GM23338 (cell line): ENCODE data around the gene MAGEB10. TPM values are rescaled to one million over a fixed set of nuclear protein-coding genes. Genes with fewer than 3 reads are reported as not detected.
"Not testable (repeated sequence)": the region's sequence is repeated elsewhere in the genome, so short reads cannot be mapped to it uniquely, and the experiment has no call there.

Experiments used
- ATAC-seq: fragments of 200-7000 bp; cut with Tn5 transposase; 3 replicates; pipeline ENCODE4 v1.9.1; 2020
- DNase-seq: peaks from one replicate; pipeline ENCODE4 v3.0.0-alpha.2; 2015; ENCODE audit warnings: low spot score
- H2AFZ ChIP-seq: fragments of 200-600 bp; sonication (generic); 2 replicates; pipeline ENCODE4 v1.8.0; 2016; ENCODE audit warnings: antibody characterized with exemption, mild to moderate bottlenecking, moderate library complexity
- H3F3A ChIP-seq: fragments of 200-600 bp; sonication (generic); replicated peaks from 2 replicates; pipeline ENCODE4 v1.8.0; 2017; ENCODE audit warnings: antibody characterized with exemption, mixed run types, low read depth
- H3K27ac ChIP-seq: fragments of 200-600 bp; sonication (generic); 2 replicates; pipeline ENCODE4 v1.6.1; 2016; ENCODE audit warnings: low read depth
- H3K27me3 ChIP-seq: fragments of 200-600 bp; sonication (generic); 2 replicates; pipeline ENCODE4 v1.8.0; 2016; ENCODE audit warnings: mild to moderate bottlenecking, mixed run types, moderate library complexity; ENCODE audit not compliant: insufficient read depth
- H3K36me3 ChIP-seq: fragments of 200-600 bp; sonication (generic); 2 replicates; pipeline ENCODE4 v1.8.0; 2016; ENCODE audit warnings: mild to moderate bottlenecking; ENCODE audit not compliant: insufficient read depth
- H3K4me1 ChIP-seq: fragments of 200-600 bp; sonication (generic); 2 replicates; pipeline ENCODE4 v1.8.0; 2016; ENCODE audit warnings: mild to moderate bottlenecking, moderate library complexity; ENCODE audit not compliant: insufficient read depth
- H3K4me2 ChIP-seq: fragments of 200-600 bp; sonication (generic); 2 replicates; pipeline ENCODE4 v1.7.1; 2017; ENCODE audit warnings: mixed run types
- H3K4me3 ChIP-seq: fragments of 200-600 bp; sonication (generic); 2 replicates; pipeline ENCODE4 v1.6.1; 2016; ENCODE audit warnings: mixed run types
- H3K79me2 ChIP-seq: fragments of 200-600 bp; sonication (generic); replicated peaks from 2 replicates; pipeline ENCODE4 v1.8.0; 2017; ENCODE audit warnings: mild to moderate bottlenecking; ENCODE audit not compliant: insufficient read depth
- H3K9me2 ChIP-seq: fragments of 200-600 bp; sonication (generic); 2 replicates; pipeline ENCODE4 v1.8.0; 2017; ENCODE audit not compliant: insufficient read depth
- H4K20me1 ChIP-seq: fragments of 200-600 bp; sonication (generic); replicated peaks from 2 replicates; pipeline ENCODE4 v1.8.0; 2017; ENCODE audit warnings: mild to moderate bottlenecking; ENCODE audit not compliant: insufficient read depth
- H3K27ac Mint-ChIP-seq: 2 replicates; pipeline ENCODE4 v1.8.0; 2020; ENCODE audit warnings: inconsistent platforms, mild to moderate bottlenecking, moderate library complexity, mixed read lengths
- H3K27me3 Mint-ChIP-seq: 3 replicates; pipeline ENCODE4 v1.8.0; 2022; ENCODE audit warnings: low read depth, mild to moderate bottlenecking, moderate library complexity, mixed read lengths, inconsistent platforms; ENCODE audit not compliant: insufficient read depth, poor library complexity
- H3K36me3 Mint-ChIP-seq: 3 replicates; pipeline ENCODE4 v1.8.0; 2021; ENCODE audit warnings: low read depth, mild to moderate bottlenecking, inconsistent platforms, moderate library complexity, mixed read lengths
- H3K4me1 Mint-ChIP-seq: 3 replicates; pipeline ENCODE4 v1.8.0; 2020; ENCODE audit warnings: mild to moderate bottlenecking, inconsistent platforms, mixed read lengths
- H3K4me3 Mint-ChIP-seq: 3 replicates; pipeline ENCODE4 v1.8.0; 2021; ENCODE audit warnings: moderate library complexity, mild to moderate bottlenecking, inconsistent platforms, mixed read lengths
- H3K9me3 Mint-ChIP-seq: 3 replicates; pipeline ENCODE4 v1.8.0; 2020; ENCODE audit warnings: moderate library complexity, mild to moderate bottlenecking, inconsistent platforms, mixed read lengths
- CREB1 ChIP-seq: fragments of 250-450 bp; sonication (Bioruptor Pico); IDR thresholded peaks from 2 replicates; pipeline ENCODE4 v1.5.0; 2020; ENCODE audit warnings: low read depth, mild to moderate bottlenecking, moderate library complexity
- EZH2 ChIP-seq: fragments of 200-600 bp; sonication (generic); IDR thresholded peaks from one replicate; pipeline ENCODE4 v1.8.0; 2017; ENCODE audit warnings: antibody characterized with exemption, mild to moderate bottlenecking, low read depth; ENCODE audit not compliant: unreplicated experiment
- EZH2phosphoT487 ChIP-seq: fragments of 200-600 bp; sonication (generic); IDR thresholded peaks from one replicate; pipeline ENCODE4 v1.8.1; 2018; ENCODE audit warnings: antibody characterized with exemption; ENCODE audit not compliant: unreplicated experiment
- JUNB ChIP-seq: IDR thresholded peaks from one replicate; pipeline ENCODE4 v1.6.1; 2016; ENCODE audit warnings: antibody characterized with exemption; ENCODE audit not compliant: unreplicated experiment
- NANOG ChIP-seq: IDR thresholded peaks from 2 replicates; pipeline ENCODE4 v1.6.1; 2016; ENCODE audit warnings: antibody characterized with exemption, borderline replicate concordance
- POLR2AphosphoS5 ChIP-seq: IDR thresholded peaks from 2 replicates; pipeline ENCODE4 v1.6.1; 2016; ENCODE audit warnings: antibody characterized with exemption, low read depth
- STAT1 ChIP-seq: IDR thresholded peaks from one replicate; pipeline ENCODE4 v1.6.1; 2016; ENCODE audit warnings: antibody characterized with exemption; ENCODE audit not compliant: unreplicated experiment
- ZNF114 ChIP-seq: fragments of 250-450 bp; sonication (Bioruptor Pico); IDR thresholded peaks from 2 replicates; pipeline ENCODE4 v1.5.0; 2020; ENCODE audit warnings: mild to moderate bottlenecking, moderate library complexity
- ZNF331 ChIP-seq: fragments of 250-450 bp; sonication (Bioruptor Pico); IDR thresholded peaks from 2 replicates; pipeline ENCODE4 v1.5.0; 2020; ENCODE audit warnings: low read depth, mild to moderate bottlenecking, moderate library complexity
- polyA plus RNA-seq: library from polyadenylated mRNA; unstranded; fragments of >200 nt; fragmentation: Nextera tagmentation; extraction: Ambion mirVana; gene quantifications from 2 replicates; pipeline ENCODE4 v1.2.1, GENCODE V29; 2016
- total RNA-seq: library from RNA; depleted of rRNA; stranded (reverse); fragments of >200 nt; shearing (Covaris generic); gene quantifications from 2 replicates; pipeline ENCODE4 v1.2.3, GENCODE V29; 2014
- TF ChIP-seq, protein P1 (sequence below): fragments of 250-450 bp; sonication (Bioruptor Pico); IDR thresholded peaks from 2 replicates; pipeline ENCODE4 v1.5.0; 2020; ENCODE audit warnings: mild to moderate bottlenecking, moderate library complexity
- TF ChIP-seq, protein P2 (sequence below), 2 experiments: fragments of 200-600 bp in 1 of 2; sonication (generic) in 1 of 2; conservative IDR thresholded peaks; 2 replicates each; pipeline versions ENCODE4 v1.5.1 to v1.6.1; 2016 to 2017; ENCODE audit warnings: antibody characterized with exemption in 2 of 2, low read depth in 2 of 2, mild to moderate bottlenecking in 2 of 2, moderate library complexity in 1 of 2
- TF ChIP-seq, protein P3 (sequence below): IDR thresholded peaks from 2 replicates; pipeline ENCODE4 v1.6.1; 2016; ENCODE audit warnings: antibody characterized with exemption

Gene MAGEB10
- total and polyA plus RNA-seq, 2 experiments from 2014 or later: not detected

DNA sequence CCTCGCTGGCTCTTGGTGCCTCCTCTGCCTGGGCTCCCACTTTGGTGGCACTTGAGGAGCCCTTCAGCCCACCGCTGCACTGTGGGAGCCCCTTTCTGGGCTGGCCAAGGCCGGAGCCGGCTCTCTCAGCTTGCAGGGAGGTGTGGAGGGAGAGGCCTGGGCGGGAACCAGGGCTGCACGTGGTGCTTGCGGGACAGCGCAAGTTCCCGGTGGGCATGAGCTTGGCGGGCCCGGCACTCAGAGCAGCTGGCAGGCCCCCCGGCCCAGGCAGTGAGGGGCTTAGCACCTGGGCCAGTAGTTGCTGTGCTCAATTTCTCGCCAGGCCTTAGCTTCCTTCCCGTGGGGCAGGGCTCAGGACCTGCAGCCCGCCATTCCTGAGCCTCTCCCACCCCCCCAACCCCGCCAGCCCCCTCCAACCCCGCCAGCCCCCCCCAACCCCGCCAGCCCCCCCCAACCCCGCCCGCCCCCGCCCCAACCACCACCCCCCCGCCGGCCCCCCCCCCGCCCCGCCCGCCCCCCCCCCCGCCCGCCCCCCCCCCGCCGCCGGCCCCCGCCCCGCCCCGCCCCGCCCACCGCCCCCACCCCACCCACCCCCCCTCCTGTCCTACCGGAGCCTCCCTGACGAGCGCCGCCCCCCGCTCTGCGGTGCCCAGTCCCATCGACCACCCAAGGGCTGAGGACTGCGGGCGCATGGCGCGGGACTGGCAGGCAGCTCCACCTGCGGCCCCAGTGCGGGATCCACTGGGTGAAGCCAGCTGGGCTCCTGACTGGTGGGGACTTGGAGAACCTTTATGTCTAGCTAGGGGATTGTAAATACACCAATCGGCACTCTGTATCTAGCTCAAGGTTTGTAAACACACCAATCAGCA is 1.4 kb downstream of the MAGEB10 start:
- ATAC-seq, H3K27me3 ChIP-seq, H2AFZ ChIP-seq, H3F3A ChIP-seq, H3K9me3 Mint-ChIP-seq, H3K36me3 ChIP-seq, H3K27me3 Mint-ChIP-seq, H3K36me3 Mint-ChIP-seq, H3K79me2 ChIP-seq, H3K9me2 ChIP-seq, DNase-seq, H3K27ac ChIP-seq, H3K4me2 ChIP-seq, H3K4me1 ChIP-seq, H3K4me3 ChIP-seq, H3K4me3 Mint-ChIP-seq, H4K20me1 ChIP-seq, H3K27ac Mint-ChIP-seq, H3K4me1 Mint-ChIP-seq: not testable (repeated sequence)

DNA sequence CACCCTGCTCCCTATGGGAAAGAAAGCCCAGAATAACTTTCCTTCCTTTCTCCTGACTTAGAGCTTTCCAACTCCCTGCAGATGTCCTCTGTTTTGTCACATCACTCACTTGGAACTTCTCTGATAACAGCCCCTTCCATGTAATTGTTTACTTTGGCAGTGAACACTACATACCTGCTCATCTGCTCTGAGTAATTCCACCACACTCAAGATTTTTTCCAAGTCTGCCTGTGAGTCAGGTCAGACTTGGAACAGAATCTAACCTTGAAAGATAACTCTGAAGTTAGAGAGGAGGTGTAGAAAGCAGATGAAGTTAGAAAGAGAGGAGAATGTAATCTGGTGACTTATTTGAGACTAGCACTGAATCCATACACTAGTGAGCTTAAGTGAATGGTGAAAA is 7.4 kb downstream of the MAGEB10 start:
- Histone ChIP-seq H3K4me3 (no peak overlapping the region), H3K79me2 (no peaks in the 10 kb centered on the region), H3K9me2 (no peaks in the 10 kb centered on the region), H2AFZ (no peak overlapping the region), H3F3A (no peaks in the 10 kb centered on the region), H3K36me3 (no peaks in the 10 kb centered on the region), H3K27me3 (no peaks in the 10 kb centered on the region), H4K20me1 (no peaks in the 10 kb centered on the region), H3K4me2 (no peak overlapping the region), H3K27ac (no peak overlapping the region), H3K4me1 (no peaks in the 10 kb centered on the region)
- Mint-ChIP-seq H3K27me3 (peaks cover 2% of the 10 kb centered on the region), H3K4me1 (no peaks in the 10 kb centered on the region), H3K4me3 (no peak overlapping the region), H3K9me3 (peaks cover 4% of the 10 kb centered on the region; the same call in 2 of the 3 replicates), H3K27ac (no peak overlapping the region), H3K36me3 (no peaks in the 10 kb centered on the region)
- DNase-seq: no peak
- no peak for ATAC-seq
- TF ChIP-seq ZNF331 (CRISPR knock-in tag): no peak
- no peak for TF ChIP-seq EZH2
- no peak for TF ChIP-seq JUNB
- no peak for TF ChIP-seq CREB1 (CRISPR knock-in tag)
- TF ChIP-seq STAT1: no peak
- TF ChIP-seq NANOG: no peak
- no peak for TF ChIP-seq EZH2phosphoT487
- TF ChIP-seq ZNF114: no peak
- TF ChIP-seq, protein P1, sequence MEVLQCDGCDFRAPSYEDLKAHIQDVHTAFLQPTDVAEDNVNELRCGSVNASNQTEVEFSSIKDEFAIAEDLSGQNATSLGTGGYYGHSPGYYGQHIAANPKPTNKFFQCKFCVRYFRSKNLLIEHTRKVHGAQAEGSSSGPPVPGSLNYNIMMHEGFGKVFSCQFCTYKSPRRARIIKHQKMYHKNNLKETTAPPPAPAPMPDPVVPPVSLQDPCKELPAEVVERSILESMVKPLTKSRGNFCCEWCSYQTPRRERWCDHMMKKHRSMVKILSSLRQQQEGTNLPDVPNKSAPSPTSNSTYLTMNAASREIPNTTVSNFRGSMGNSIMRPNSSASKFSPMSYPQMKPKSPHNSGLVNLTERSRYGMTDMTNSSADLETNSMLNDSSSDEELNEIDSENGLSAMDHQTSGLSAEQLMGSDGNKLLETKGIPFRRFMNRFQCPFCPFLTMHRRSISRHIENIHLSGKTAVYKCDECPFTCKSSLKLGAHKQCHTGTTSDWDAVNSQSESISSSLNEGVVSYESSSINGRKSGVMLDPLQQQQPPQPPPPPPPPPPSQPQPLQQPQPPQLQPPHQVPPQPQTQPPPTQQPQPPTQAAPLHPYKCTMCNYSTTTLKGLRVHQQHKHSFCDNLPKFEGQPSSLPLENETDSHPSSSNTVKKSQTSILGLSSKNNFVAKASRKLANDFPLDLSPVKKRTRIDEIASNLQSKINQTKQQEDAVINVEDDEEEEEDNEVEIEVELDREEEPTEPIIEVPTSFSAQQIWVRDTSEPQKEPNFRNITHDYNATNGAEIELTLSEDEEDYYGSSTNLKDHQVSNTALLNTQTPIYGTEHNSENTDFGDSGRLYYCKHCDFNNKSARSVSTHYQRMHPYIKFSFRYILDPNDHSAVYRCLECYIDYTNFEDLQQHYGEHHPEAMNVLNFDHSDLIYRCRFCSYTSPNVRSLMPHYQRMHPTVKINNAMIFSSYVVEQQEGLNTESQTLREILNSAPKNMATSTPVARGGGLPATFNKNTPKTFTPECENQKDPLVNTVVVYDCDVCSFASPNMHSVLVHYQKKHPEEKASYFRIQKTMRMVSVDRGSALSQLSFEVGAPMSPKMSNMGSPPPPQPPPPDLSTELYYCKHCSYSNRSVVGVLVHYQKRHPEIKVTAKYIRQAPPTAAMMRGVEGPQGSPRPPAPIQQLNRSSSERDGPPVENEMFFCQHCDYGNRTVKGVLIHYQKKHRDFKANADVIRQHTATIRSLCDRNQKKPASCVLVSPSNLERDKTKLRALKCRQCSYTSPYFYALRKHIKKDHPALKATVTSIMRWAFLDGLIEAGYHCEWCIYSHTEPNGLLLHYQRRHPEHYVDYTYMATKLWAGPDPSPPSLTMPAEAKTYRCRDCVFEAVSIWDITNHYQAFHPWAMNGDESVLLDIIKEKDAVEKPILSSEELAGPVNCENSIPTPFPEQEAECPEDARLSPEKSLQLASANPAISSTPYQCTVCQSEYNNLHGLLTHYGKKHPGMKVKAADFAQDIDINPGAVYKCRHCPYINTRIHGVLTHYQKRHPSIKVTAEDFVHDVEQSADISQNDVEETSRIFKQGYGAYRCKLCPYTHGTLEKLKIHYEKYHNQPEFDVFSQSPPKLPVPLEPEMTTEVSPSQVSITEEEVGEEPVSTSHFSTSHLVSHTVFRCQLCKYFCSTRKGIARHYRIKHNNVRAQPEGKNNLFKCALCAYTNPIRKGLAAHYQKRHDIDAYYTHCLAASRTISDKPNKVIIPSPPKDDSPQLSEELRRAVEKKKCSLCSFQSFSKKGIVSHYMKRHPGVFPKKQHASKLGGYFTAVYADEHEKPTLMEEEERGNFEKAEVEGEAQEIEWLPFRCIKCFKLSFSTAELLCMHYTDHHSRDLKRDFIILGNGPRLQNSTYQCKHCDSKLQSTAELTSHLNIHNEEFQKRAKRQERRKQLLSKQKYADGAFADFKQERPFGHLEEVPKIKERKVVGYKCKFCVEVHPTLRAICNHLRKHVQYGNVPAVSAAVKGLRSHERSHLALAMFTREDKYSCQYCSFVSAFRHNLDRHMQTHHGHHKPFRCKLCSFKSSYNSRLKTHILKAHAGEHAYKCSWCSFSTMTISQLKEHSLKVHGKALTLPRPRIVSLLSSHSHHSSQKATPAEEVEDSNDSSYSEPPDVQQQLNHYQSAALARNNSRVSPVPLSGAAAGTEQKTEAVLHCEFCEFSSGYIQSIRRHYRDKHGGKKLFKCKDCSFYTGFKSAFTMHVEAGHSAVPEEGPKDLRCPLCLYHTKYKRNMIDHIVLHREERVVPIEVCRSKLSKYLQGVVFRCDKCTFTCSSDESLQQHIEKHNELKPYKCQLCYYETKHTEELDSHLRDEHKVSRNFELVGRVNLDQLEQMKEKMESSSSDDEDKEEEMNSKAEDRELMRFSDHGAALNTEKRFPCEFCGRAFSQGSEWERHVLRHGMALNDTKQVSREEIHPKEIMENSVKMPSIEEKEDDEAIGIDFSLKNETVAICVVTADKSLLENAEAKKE (CRISPR knock-in tag): no peak
- TF ChIP-seq, protein P2, sequence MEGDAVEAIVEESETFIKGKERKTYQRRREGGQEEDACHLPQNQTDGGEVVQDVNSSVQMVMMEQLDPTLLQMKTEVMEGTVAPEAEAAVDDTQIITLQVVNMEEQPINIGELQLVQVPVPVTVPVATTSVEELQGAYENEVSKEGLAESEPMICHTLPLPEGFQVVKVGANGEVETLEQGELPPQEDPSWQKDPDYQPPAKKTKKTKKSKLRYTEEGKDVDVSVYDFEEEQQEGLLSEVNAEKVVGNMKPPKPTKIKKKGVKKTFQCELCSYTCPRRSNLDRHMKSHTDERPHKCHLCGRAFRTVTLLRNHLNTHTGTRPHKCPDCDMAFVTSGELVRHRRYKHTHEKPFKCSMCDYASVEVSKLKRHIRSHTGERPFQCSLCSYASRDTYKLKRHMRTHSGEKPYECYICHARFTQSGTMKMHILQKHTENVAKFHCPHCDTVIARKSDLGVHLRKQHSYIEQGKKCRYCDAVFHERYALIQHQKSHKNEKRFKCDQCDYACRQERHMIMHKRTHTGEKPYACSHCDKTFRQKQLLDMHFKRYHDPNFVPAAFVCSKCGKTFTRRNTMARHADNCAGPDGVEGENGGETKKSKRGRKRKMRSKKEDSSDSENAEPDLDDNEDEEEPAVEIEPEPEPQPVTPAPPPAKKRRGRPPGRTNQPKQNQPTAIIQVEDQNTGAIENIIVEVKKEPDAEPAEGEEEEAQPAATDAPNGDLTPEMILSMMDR (conservative IDR thresholded peaks at IDR 0.05; ENCODE audit: low read depth in 2 of 2): no peak
- TF ChIP-seq, protein P3, sequence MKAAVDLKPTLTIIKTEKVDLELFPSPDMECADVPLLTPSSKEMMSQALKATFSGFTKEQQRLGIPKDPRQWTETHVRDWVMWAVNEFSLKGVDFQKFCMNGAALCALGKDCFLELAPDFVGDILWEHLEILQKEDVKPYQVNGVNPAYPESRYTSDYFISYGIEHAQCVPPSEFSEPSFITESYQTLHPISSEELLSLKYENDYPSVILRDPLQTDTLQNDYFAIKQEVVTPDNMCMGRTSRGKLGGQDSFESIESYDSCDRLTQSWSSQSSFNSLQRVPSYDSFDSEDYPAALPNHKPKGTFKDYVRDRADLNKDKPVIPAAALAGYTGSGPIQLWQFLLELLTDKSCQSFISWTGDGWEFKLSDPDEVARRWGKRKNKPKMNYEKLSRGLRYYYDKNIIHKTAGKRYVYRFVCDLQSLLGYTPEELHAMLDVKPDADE: no peak
- no peak for TF ChIP-seq POLR2AphosphoS5
